DMS53 (cell line): ENCODE results near the gene TIGIT.
"Not testable (repeated sequence)": the region's sequence is repeated elsewhere in the genome, so short reads cannot be mapped to it uniquely, and the experiment has no call there.

ENCODE experiments used
- DNase-seq: peaks from one replicate; lab custom pipeline; 2025; lab: John Stamatoyannopoulos, UW

Gene TIGIT

DNA sequence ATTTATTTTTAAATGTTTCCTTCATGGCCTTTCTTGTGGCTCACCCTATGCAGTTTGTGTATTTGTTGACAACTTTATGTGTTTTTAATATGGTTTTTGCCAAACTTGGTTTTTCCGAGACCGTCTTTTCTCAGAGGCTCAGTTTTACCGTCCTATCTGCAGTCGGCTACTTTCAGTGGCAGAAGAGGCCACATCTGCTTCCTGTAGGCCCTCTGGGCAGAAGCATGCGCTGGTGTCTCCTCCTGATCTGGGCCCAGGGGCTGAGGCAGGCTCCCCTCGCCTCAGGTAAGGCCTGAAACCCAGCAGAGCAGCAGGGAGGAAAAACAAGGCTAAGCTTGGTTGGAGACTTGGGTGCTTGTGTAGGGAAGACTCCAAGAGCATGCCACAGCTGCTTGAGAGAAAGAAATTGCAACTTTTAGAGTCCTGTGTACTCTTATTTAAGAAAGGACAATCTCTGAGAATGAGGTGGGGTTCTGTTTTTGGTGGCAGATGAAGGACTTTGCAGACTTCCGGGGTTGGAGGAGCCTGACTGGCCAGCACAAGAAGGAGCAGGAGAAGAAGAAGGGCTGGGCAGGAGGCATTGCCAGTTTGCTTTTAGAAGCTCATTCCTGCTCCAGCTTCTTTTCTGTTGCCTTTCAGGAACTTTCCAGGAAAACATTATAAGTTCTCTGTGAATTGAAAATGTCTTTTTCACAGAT lies at the start of gene TIGIT:
TSS of gene TIGIT (plus strand) at position 191 of the 698 bp plus-strand sequence. CDS start at position 225, 34 bp downstream.
- DNase-seq: no peak

DNA sequence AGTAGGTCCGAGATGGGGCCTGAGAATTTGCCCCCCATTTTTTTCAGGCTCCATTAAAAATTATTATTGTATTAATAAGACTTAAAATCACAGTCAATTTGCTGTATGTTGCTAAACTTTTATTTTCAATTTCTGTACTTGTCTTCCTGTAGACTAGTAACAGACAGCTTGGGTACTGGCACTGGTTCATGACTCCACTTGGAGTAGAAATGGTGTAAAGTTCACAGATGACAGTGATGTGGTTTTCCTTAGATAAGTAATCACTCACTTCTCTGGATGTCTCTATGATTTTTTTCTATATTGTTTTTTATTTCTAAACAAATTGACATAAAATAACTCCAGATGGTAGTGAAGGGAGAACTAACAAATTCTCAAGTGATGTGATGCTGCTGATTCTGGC lies 40.9 kb upstream of the TIGIT start:
- no peak for DNase-seq

DNA sequence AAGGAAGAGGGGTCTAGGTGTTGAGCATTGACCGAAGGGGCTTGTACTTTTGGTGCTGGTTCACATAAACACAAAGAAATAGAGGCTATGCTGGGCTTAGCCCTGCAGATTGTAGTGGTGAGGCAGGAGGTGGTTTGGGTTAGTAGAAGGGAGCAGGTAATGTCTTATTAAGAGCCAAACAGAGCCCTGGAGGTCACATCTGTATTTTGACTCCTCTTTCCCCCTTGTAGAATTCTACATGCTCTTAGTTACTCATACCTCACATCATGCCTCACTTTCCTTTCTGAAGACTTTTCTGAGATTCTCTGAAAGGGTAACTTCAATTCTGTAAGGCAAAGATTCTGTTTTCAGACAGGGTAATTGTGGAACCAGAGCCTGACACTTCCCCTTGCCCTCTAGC lies 40.3 kb upstream of the TIGIT start:
- DNase-seq: no peak

DNA sequence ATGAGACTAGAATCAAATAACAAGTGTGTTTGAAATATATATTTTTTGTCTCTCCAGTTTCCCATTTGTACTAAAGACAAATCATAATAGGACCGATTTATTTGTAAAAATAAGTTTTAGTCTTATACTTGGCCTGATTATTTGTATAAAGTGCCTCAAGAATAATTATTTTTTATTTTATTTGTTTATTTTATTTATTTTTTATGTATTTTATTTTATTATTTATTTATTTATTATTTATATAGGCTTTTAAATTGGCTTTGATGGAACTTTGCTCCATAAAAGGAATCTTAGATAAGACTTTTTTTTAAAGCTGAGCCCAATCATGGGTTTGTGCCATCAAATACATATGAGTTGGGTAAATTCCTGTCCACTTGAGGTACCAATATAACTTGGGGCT lies 34.3 kb upstream of the TIGIT start:
- no peak for DNase-seq

DNA sequence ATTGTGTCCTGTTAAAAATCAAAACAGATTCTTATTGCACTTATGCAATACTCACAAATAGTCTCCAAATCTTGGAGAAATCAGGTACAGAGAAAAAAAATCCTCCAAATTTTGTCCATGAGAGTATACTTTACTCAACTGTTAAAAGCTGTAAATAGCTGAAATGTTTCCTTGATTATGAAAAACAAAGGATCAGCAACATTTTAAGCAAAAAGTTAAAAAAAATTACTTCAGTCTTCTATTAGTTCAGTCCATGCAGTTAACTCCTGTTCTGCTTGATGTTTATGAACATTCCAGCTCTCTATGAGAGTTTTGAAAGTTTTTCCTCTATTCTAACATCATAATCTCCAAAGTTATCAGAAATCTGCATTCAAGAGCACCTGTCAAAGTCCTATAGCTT lies 33.7 kb upstream of the TIGIT start:
- no peak for DNase-seq

DNA sequence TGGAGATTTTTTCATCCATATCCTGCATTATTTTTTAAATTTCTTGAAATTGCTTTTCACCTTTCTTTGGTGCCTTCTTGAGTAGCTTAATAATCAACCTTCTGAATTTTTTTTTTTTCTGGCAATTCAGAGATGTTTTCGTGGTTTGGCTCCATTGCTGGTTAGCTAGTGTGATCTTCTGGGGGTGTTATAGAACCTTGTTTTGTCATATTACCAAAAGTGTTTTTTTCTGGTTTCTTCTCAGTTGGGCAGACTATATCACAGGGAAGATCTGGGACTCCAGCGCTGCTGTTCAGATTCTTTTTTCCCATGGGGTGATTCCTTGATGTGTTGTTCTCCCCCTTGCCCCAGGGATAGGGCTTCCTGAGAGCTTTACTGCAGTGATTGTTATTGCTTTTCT lies 23.8 kb upstream of the TIGIT start:
- DNase-seq: no peak

DNA sequence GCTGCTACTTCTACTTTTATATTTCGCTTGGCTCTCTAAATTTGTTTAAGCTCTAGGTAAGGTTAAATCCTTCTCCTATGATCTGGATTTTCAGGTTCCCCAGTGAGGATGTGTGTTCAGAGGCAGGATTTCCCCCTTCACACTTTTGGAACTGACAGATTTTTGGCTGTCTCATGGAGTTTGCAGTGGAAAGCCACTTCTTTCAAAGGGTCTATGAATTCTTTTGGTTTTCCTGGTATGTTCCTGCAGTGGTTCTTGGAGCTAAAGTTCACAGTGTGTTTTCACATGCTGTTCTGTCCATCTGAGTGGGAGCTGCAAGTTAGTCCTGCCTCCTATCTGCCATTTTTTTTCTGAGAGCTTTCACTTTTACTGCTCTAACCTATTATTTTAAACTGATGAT lies 21.6 kb upstream of the TIGIT start:
- DNase-seq: no peak

DNA sequence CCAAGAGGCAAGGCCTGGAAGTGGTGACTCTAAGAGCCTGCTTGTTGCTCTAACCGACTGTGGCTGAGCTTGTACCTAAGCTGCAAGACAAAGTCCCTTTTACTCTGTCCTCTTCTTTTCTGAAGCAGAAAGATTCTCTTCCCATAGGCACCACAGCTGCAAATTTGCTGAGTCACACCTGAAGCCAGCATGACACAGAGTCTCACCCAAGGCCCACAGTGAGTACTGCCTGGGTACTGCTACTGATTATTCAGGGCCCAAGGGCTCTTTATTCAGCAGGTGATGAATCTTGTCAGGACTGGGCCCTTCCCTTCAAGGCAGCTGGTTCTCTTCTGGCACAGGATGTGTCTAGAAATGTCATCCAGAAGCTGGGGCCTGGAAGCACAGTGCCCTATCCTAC lies 18.9 kb upstream of the TIGIT start:
- peak; percentile 46 for DNase-seq

DNA sequence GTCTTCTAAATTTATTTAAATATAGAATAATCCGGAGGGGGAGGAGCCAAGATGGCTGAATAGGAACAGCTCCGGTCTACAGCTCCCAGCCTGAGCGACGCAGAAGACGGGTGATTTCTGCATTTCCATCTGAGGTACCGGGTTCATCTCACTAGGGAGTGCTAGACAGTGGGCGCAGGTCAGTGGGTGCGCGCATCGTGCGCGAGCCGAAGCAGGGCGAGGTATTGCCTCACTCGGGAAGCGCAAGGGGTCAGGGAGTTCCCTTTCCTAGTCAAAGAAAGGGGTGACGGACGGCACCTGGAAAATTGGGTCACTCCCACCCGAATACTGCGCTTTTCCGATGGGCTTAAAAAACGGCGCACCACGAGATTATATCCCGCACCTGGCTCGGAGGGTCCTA lies 17.0 kb upstream of the TIGIT start:
- not testable (repeated sequence) for DNase-seq

DNA sequence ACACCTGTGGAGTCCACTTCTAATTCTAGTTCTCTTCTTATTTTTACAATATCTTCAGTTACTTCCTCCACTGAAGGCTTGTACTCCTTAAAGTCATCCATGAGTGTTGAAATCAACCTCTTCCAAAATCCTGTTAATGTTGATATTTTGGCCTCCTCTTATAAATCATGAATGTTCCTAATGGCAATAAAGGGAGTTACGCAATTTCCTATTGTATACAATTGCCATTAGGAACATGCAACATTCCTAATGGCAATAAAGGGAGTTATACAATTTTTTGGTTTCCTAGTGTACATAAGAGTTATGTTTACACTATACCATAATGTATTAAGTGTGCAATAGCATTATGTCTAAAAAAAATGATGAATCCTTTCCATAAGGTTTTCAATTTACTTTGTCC lies 9.2 kb upstream of the TIGIT start:
- DNase-seq: no peak

DNA sequence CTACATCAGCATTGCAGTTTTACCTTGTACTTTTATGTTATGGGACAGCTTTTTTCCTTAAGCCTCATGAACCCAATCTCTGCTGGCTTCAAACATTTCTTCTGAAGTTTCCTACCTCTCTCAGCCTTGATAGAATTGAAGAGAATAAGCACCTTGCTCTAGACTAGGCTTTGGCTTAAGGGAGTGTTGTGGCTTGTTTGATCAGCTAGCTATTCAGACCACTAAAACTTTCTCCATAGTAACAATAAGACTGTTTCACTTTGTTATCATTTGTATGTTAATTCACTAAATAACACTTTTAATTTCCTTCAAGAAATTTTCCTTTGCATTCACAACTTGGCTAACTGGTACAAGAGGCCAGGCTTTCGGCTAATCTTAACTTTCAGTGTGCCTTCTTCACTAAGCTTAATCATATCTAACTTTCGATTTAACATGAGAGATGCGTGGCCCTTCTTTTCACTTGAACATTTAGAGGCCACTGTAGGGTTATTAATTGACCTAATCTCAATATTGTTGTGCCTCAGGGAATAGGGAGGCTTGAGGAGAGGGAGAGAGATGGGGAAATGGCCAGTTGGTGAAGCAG lies 8.1 kb upstream of the TIGIT start:
- no peak for DNase-seq

DNA sequence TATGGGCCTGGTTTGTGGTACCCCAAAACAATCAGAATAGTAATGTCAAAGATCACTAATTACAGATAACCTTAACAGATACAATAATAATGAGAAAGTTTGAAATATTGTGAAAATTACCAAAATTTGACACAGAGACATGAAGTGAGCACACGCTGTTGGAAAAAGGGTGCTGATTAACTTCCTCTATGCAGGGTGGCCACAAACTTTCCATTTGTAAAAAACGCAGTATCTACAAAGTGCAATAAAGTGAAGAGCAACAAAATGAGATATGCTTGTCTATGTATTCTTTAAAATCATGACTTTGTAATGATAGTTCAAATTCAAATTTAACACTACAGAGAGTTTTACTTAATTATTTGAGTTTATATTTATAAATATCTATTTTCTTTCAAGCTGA lies 7.6 kb upstream of the TIGIT start:
- DNase-seq: no peak

DNA sequence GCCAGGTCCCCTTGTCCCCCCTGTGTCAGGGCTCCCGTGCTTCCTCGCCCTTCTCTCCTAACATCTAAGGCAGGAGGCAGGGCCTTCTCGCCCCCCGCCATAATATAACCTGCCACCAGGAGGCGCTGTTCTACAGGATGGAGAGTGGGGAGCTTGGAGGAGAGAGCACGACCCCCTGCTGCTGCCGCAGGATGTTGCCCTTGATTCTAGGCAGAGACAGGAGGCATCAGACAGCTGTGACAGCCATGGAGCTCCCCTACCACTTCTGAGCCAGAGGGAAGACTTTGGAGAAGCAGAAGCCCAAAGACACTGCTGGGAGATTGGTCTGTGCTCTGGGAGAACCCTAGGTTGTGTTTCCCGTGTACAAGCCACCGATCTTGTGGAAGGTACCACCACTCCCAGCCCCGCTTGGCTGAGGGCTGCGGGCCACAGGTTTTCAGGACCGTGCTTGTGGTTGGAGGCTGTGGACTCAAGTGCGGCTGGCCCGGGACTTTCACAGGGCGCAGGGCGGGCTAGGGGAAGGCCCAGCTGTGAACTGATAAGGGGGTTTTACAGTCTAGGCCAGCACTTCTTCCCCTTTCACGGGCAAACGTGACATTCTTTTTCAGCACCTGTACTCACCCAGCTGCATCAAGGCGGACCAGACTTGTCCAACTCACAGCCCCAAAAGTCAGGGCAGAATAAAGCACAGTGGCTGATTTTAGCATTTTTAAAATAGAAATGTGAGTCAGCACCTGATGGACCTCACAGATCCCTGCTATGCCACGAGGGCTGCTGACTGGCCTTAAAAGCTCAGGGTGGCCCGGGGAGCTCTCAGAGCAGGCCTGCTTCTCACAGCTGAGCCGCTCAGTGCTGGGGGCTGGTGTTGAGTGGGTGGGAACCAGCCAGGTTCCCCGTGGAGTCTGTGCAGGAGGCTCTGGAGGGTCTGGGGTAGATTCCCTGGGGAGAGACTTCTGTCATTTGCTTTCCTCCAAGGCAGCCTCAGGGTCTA lies 2.6 kb upstream of the TIGIT start:
- peak; percentile 72 for DNase-seq

DNA sequence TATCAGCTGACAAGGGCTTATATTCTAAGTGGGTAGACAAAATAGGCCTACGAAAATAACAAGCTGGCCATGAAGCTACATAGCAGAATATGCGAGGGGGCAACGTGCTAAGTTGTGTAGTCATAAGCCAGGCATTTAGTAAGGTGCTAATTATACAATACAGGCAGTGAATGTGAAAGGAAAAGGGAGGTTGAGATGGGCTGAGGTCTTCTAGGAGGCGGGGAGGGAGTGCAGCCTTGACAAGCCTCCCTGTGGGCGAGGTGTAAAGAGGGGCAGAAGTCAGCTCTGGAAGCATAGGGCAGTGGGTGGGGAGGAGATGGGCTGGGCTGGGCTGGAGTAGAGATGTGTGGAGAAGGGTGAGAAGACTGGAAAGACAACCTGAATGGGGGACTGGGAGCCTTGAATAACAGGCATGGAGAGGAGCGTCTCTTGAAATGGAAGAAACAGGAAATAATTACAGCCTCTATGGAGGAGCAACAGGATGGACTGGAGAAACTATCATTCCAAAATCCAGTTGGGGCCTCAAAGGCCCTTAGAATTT lies 1.2 kb downstream of the TIGIT start:
- DNase-seq: no peak

DNA sequence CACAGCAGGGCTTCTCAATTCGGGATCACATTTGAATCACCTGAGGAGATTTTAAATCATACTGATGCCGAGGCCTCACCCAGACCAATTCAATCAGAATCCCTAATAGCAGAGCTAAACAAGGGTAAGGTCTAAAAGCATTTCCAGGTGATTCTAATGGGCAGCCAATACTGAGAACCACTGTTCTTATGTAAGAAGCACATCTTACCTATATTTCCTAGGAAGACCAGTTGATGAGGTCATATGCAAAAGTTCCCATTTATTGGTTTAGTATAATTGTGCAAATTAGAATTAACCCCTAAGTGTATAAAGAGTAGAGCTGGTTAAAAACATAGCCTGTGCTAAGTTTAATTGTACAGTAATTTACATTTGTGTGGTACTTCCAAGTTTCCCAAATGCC lies 2.1 kb downstream of the TIGIT start:
- DNase-seq: no peak

DNA sequence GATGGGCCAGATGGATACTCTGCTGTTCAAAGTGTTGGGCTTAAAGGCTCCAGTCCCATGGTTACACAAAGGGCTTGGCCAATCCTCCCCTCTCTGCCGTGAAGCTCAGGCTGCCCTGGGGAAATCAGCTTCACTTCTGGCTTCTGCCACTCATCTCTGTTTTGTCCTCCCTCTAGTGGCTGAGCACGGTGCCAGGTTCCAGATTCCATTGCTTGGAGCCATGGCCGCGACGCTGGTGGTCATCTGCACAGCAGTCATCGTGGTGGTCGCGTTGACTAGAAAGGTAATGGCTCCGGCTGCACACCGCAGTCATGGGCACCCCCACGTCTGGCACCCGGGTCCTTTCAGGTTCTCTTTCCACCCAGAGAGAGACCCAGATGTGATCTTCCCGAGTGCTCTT lies 5.6 kb downstream of the TIGIT start:
- peak; percentile 73 for DNase-seq

DNA sequence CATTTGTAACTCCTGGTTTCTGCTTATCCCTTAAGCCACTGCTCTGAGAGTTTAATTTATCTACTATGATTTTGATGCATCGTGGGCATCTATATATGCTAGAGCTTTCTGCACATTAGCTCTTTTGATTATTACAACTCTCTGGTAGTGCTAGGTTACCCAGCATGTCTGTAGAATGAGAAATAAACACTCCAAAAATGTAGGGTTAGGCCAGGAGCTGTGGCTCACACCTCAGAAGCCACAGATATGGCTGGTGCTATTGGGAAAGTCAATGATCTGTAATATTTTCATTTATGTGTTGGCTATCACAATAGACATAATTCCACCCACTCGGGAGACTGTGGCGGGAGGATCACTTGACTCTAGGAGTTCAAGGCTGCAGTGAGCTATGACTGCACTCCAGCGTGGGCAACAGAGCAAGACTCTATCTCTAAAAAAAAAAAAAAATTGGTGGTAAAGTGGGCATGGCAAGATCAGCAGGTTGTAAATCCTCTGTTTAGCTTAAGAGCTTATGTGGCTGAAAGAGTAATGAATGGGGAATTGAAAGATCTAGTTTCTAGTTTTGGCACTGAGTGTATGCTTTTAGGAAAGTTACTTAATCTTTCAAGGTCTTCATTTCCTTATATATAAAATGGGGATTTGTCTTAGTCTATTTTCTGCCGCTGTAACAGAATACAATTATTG lies 6.3 kb downstream of the TIGIT start:
- DNase-seq: no peak

DNA sequence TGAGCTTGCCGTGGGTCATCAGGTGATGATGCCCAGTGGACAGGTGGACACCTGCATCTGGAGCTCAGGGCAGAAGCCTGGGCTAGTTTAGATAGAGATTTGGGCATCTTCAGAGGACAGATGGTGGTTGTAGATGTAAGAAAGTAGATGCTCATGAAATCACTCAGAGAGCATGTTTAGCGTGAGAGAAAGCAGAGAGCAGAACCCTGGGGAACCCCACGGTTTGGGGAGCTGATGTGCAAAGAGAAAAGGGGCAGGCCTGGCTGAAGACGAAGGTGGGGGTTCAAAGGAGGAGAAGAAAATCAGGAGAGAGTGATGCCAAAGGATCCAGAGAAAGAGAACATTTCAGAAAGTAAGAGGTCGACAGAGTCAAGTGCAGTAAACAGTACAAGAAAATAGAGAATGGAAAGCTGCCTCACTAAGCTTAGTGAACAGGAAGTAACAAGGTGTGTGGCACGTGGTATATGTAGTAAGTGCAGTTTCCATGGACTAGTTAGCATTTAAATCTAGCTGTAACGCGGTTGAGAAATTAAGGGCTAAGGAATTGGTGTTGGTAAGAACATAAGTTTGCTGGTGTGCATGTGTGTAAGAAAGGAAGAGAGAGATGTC lies 13.5 kb downstream of the TIGIT start:
- DNase-seq: no peak

DNA sequence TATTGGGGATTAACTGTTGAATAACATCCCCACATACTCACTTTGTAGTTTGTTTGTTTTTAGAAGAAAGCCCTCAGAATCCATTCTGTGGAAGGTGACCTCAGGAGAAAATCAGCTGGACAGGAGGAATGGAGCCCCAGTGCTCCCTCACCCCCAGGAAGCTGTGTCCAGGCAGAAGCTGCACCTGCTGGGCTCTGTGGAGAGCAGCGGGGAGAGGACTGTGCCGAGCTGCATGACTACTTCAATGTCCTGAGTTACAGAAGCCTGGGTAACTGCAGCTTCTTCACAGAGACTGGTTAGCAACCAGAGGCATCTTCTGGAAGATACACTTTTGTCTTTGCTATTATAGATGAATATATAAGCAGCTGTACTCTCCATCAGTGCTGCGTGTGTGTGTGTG lies 14.0 kb downstream of the TIGIT start:
- no peak for DNase-seq

DNA sequence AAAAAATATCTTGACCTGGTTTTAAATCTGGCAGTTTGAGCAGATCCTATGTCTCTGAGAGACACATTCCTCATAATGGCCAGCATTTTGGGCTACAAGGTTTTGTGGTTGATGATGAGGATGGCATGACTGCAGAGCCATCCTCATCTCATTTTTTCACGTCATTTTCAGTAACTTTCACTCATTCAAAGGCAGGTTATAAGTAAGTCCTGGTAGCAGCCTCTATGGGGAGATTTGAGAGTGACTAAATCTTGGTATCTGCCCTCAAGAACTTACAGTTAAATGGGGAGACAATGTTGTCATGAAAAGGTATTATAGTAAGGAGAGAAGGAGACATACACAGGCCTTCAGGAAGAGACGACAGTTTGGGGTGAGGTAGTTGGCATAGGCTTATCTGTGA lies 14.5 kb downstream of the TIGIT start:
- DNase-seq: no peak

DNA sequence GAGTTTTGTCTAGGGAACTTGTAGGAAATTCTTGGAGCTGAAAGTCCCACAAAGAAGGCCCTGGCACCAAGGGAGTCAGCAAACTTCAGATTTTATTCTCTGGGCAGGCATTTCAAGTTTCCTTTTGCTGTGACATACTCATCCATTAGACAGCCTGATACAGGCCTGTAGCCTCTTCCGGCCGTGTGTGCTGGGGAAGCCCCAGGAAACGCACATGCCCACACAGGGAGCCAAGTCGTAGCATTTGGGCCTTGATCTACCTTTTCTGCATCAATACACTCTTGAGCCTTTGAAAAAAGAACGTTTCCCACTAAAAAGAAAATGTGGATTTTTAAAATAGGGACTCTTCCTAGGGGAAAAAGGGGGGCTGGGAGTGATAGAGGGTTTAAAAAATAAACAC lies 15.0 kb downstream of the TIGIT start:
- DNase-seq: no peak

DNA sequence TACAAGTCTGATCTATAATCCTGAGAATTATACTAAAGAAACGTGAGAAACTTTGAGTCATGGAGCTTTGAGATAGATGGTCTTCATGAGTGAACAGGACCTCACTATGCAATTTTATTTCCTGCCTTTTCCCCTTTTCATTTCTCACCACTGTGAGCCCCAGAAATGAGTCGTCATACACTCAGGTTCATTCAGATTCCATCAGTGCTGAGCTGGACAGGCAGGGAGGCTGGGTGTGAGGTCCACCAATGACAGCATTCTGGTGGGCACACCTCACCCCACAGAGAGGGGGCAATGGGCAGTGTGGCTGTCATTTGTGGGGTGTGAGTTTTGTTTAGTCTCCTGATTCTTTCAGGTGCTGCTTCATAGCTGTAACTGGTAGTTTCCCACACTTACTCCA lies 16.9 kb downstream of the TIGIT start:
- DNase-seq: no peak
